HepG2 (cell line): ENCODE data around the gene HYAL1. TPM values are rescaled to one million over a fixed set of nuclear protein-coding genes. Genes with fewer than 3 reads are reported as not detected.
A peak's percentile ranks its signal among the peaks of the same experiment; 100 is the strongest.

Source experiments
- AKAP8 ChIP-seq: sonication (generic); formaldehyde crosslinking; IDR thresholded peaks from 2 replicates; pipeline ENCODE4 v1.5.1; 2020; ENCODE audit warnings: mild to moderate bottlenecking, missing genetic modification reagents
- ELF3 ChIP-seq: IDR thresholded peaks from 2 replicates; pipeline ENCODE4 v1.6.1; 2016; ENCODE audit warnings: missing genetic modification reagents, missing compliant biosample characterization
- KAT8 ChIP-seq: IDR thresholded peaks from 2 replicates; pipeline ENCODE4 v1.6.1; 2016; ENCODE audit warnings: missing genetic modification reagents, missing compliant biosample characterization
- MEIS1 ChIP-seq: sonication (generic); formaldehyde crosslinking; IDR thresholded peaks from 2 replicates; pipeline ENCODE4 v1.9.0; 2021; ENCODE audit warnings: mild to moderate bottlenecking, missing genetic modification reagents, moderate library complexity, borderline replicate concordance
- PCBP1 ChIP-seq: fragments of 200-400 bp; formaldehyde crosslinking; IDR thresholded peaks from 2 replicates; pipeline ENCODE4 v1.6.1; 2017; ENCODE audit warnings: mild to moderate bottlenecking, low read depth, low read length, borderline replicate concordance
- SETDB1 ChIP-seq: sonication (generic); formaldehyde crosslinking; IDR thresholded peaks from 2 replicates; pipeline ENCODE4 v1.5.1; 2020; ENCODE audit warnings: missing genetic modification reagents, mild to moderate bottlenecking, borderline replicate concordance
- ZMYM4 ChIP-seq: sonication (generic); formaldehyde crosslinking; IDR thresholded peaks from 2 replicates; pipeline ENCODE4 v1.8.1; 2023; ENCODE audit warnings: mild to moderate bottlenecking, missing genetic modification reagents
- ZNF383 ChIP-seq: sonication (generic); formaldehyde crosslinking; IDR thresholded peaks from 2 replicates; pipeline ENCODE4 v1.4.0; 2020; ENCODE audit warnings: missing genetic modification reagents, mild to moderate bottlenecking, borderline replicate concordance
- ZNF432 ChIP-seq: sonication (generic); formaldehyde crosslinking; IDR thresholded peaks from 2 replicates; pipeline ENCODE4 v1.5.0; 2020; ENCODE audit warnings: missing genetic modification reagents, mild to moderate bottlenecking, borderline replicate concordance
- ZNF556 ChIP-seq: sonication (generic); formaldehyde crosslinking; IDR thresholded peaks from 2 replicates; pipeline ENCODE4 v1.4.0; 2020; ENCODE audit warnings: mild to moderate bottlenecking, missing genetic modification reagents, borderline replicate concordance
- ZNF572 ChIP-seq: sonication (generic); formaldehyde crosslinking; IDR thresholded peaks from 2 replicates; pipeline ENCODE4 v1.5.1; 2020; ENCODE audit warnings: mild to moderate bottlenecking, missing genetic modification reagents
- ZNF75D ChIP-seq: sonication (generic); formaldehyde crosslinking; IDR thresholded peaks from 2 replicates; pipeline ENCODE4 v1.8.1; 2023; ENCODE audit warnings: missing genetic modification reagents, mild to moderate bottlenecking, borderline replicate concordance
- ZNF841 ChIP-seq: sonication (generic); formaldehyde crosslinking; IDR thresholded peaks from 2 replicates; pipeline ENCODE4 v1.8.1; 2023; ENCODE audit warnings: missing genetic modification reagents, borderline replicate concordance
- ZSCAN12 ChIP-seq: sonication (generic); formaldehyde crosslinking; IDR thresholded peaks from 2 replicates; pipeline ENCODE4 v1.9.0; 2021; ENCODE audit warnings: mild to moderate bottlenecking, missing genetic modification reagents
- ZSCAN29 ChIP-seq: sonication (generic); formaldehyde crosslinking; conservative IDR thresholded peaks from 2 replicates; pipeline ENCODE4 v1.4.0; 2020; ENCODE audit warnings: mild to moderate bottlenecking, missing genetic modification reagents
- polyA plus RNA-seq, 8 experiments: library from polyadenylated mRNA; depleted of rRNA in 3 of 8; stranded (reverse) in 7 of 8; unstranded in 1 of 8; fragments of >200 nt; fragmentation: Illumina TruSeq in 4 of 8; extraction: Trizol in 4 of 8; gene quantifications; 2 replicates each; pipeline versions ENCODE4 v1.2.1 to v1.2.3, GENCODE V29; 2011 to 2016; ENCODE audit warnings: low read depth in 4 of 8, missing spikeins in 1 of 8, mixed read lengths in 1 of 8; ENCODE audit not compliant: insufficient read depth in 1 of 8
- total RNA-seq, 5 experiments: library from RNA; depleted of rRNA; stranded (reverse); fragments of >200 nt; fragmentation: Illumina TruSeq; extraction: Trizol; gene quantifications; 2 replicates each; pipeline ENCODE4 v1.2.3, GENCODE V29; 2016; ENCODE audit warnings: low read depth in 1 of 5
- TF ChIP-seq, protein P1 (sequence below): sonication (generic); formaldehyde crosslinking; IDR thresholded peaks from 2 replicates; pipeline ENCODE4 v1.4.0; 2020; ENCODE audit warnings: mild to moderate bottlenecking, missing genetic modification reagents
- TF ChIP-seq, protein P2 (sequence below): sonication (generic); formaldehyde crosslinking; conservative IDR thresholded peaks from 2 replicates; pipeline ENCODE4 v1.8.0; 2022; ENCODE audit warnings: mild to moderate bottlenecking, moderate library complexity, missing genetic modification reagents
- TF ChIP-seq, protein P3 (sequence below): sonication (generic); formaldehyde crosslinking; IDR thresholded peaks from 2 replicates; pipeline ENCODE4 v1.4.0; 2020; ENCODE audit warnings: missing genetic modification reagents
- TF ChIP-seq, protein P4 (sequence below): sonication (generic); formaldehyde crosslinking; conservative IDR thresholded peaks from 2 replicates; pipeline ENCODE4 v1.8.0; 2022; ENCODE audit warnings: low read depth, missing genetic modification reagents

The HYAL1 gene
- total and polyA plus RNA-seq, 2 of the 13 experiments (the other 11 are each of a cell fraction or from before 2014, with no cell fraction given): 76.5 to 193 TPM

DNA sequence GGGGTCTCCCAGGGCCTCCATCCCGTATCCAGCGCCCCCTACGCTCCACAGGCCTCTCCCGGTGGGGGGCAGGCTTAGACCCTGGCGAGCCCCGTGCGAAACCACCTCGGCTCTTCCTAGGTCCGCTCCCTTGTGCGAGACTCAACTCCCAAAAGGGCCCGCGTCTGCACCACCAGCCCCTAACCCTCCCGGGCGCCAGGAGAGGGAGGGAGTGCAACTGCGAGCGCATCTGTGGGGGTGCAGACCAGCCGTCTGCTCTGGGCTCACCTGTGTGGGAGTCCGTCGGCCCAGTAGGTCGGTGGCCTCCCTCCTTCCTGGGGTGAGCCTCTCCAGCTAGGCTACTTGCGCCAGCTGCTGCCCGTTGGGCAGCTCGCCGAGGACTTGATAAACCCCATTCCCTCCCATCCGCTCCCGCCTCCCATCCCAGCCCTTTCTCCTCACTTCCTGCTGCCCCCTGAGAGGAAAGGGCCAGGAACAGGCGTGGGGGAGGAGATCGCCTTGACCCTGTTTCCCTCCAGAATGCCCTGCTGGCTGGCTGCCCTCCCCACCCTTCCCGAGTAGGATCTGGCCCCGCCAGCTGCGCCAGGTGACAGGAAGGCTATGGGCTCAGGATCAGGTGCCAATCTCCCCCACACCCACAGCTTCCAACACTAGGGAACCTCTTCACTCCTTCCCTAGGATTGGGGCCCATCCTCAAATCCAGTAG lies 19.2 kb upstream of the HYAL1 start, which contains the start of gene HYAL2 (continued):
- no peak for TF ChIP-seq ZSCAN12 (CRISPR knock-in tag)
- TF ChIP-seq ZSCAN29 (CRISPR knock-in tag): 0 out of 2 replicates have a peak, but pooled peaks have one; percentile 38
- TF ChIP-seq ZNF572 (CRISPR knock-in tag): no peak
- TF ChIP-seq MEIS1 (CRISPR knock-in tag): peak; percentile 46; the same call in 1 of the 2 replicates
- 0 out of 2 replicates have a peak, but pooled peaks have one; percentile 23 for TF ChIP-seq ELF3
- no peak for TF ChIP-seq ZMYM4 (CRISPR knock-in tag)
- TF ChIP-seq ZNF841 (CRISPR knock-in tag): no peak
- 0 out of 2 replicates have a peak, but pooled peaks have one; percentile 48 for TF ChIP-seq SETDB1
- TF ChIP-seq, protein P1, sequence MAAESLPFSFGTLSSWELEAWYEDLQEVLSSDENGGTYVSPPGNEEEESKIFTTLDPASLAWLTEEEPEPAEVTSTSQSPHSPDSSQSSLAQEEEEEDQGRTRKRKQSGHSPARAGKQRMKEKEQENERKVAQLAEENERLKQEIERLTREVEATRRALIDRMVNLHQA (CRISPR knock-in tag): no peak
- TF ChIP-seq, protein P2, sequence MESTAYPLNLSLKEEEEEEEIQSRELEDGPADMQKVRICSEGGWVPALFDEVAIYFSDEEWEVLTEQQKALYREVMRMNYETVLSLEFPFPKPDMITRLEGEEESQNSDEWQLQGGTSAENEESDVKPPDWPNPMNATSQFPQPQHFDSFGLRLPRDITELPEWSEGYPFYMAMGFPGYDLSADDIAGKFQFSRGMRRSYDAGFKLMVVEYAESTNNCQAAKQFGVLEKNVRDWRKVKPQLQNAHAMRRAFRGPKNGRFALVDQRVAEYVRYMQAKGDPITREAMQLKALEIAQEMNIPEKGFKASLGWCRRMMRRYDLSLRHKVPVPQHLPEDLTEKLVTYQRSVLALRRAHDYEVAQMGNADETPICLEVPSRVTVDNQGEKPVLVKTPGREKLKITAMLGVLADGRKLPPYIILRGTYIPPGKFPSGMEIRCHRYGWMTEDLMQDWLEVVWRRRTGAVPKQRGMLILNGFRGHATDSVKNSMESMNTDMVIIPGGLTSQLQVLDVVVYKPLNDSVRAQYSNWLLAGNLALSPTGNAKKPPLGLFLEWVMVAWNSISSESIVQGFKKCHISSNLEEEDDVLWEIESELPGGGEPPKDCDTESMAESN: no peak
- TF ChIP-seq KAT8 (CRISPR knock-in tag): no peak
- TF ChIP-seq ZNF383: 0 out of 2 replicates have a peak, but pooled peaks have one; percentile 77
- TF ChIP-seq ZNF75D (CRISPR knock-in tag): no peak
- TF ChIP-seq ZNF432 (CRISPR knock-in tag): no peak
- TF ChIP-seq, protein P3, sequence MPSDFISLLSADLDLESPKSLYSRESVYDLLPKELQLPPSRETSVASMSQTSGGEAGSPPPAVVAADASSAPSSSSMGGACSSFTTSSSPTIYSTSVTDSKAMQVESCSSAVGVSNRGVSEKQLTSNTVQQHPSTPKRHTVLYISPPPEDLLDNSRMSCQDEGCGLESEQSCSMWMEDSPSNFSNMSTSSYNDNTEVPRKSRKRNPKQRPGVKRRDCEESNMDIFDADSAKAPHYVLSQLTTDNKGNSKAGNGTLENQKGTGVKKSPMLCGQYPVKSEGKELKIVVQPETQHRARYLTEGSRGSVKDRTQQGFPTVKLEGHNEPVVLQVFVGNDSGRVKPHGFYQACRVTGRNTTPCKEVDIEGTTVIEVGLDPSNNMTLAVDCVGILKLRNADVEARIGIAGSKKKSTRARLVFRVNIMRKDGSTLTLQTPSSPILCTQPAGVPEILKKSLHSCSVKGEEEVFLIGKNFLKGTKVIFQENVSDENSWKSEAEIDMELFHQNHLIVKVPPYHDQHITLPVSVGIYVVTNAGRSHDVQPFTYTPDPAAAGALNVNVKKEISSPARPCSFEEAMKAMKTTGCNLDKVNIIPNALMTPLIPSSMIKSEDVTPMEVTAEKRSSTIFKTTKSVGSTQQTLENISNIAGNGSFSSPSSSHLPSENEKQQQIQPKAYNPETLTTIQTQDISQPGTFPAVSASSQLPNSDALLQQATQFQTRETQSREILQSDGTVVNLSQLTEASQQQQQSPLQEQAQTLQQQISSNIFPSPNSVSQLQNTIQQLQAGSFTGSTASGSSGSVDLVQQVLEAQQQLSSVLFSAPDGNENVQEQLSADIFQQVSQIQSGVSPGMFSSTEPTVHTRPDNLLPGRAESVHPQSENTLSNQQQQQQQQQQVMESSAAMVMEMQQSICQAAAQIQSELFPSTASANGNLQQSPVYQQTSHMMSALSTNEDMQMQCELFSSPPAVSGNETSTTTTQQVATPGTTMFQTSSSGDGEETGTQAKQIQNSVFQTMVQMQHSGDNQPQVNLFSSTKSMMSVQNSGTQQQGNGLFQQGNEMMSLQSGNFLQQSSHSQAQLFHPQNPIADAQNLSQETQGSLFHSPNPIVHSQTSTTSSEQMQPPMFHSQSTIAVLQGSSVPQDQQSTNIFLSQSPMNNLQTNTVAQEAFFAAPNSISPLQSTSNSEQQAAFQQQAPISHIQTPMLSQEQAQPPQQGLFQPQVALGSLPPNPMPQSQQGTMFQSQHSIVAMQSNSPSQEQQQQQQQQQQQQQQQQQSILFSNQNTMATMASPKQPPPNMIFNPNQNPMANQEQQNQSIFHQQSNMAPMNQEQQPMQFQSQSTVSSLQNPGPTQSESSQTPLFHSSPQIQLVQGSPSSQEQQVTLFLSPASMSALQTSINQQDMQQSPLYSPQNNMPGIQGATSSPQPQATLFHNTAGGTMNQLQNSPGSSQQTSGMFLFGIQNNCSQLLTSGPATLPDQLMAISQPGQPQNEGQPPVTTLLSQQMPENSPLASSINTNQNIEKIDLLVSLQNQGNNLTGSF: no peak
- TF ChIP-seq PCBP1: peak; percentile 85; the same call in 1 of the 2 replicates
- peak; percentile 59; the same call in 1 of the 2 replicates for TF ChIP-seq ZNF556 (CRISPR knock-in tag)
- TF ChIP-seq, protein P4, sequence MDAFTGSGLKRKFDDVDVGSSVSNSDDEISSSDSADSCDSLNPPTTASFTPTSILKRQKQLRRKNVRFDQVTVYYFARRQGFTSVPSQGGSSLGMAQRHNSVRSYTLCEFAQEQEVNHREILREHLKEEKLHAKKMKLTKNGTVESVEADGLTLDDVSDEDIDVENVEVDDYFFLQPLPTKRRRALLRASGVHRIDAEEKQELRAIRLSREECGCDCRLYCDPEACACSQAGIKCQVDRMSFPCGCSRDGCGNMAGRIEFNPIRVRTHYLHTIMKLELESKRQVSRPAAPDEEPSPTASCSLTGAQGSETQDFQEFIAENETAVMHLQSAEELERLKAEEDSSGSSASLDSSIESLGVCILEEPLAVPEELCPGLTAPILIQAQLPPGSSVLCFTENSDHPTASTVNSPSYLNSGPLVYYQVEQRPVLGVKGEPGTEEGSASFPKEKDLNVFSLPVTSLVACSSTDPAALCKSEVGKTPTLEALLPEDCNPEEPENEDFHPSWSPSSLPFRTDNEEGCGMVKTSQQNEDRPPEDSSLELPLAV: no peak
- no peak for TF ChIP-seq AKAP8 (CRISPR knock-in tag)
